Activated T-cell treated with anti-CD3 and anti-CD28 coated beads, Interleukin-2, amount 50 U/mL, for 4 hours (primary cell): ENCODE results near the gene SLC50A1. TPM values are rescaled to one million over a fixed set of nuclear protein-coding genes. Genes with fewer than 3 reads are reported as not detected.
"Not testable (repeated sequence)": the region's sequence is repeated elsewhere in the genome, so short reads cannot be mapped to it uniquely, and the experiment has no call there.

Experiments used
- ATAC-seq, 2 donors: fragments of 200-7000 bp; cut with Tn5 transposase; one replicate each; pipeline ENCODE4 v1.10.0; 2021
- DNase-seq: peaks from one replicate; pipeline ENCODE4 v3.0.0-alpha.2; 2020
- H3K27me3 Mint-ChIP-seq: one replicate; pipeline ENCODE4 v1.8.0; 2021; ENCODE audit warnings: low read depth, mixed read lengths
- H3K36me3 Mint-ChIP-seq: one replicate; pipeline ENCODE4 v1.8.0; 2022; ENCODE audit warnings: mixed read lengths; ENCODE audit not compliant: insufficient read depth
- H3K4me1 Mint-ChIP-seq: one replicate; pipeline ENCODE4 v1.8.0; 2021; ENCODE audit warnings: low read depth, mixed read lengths
- H3K4me3 Mint-ChIP-seq: one replicate; pipeline ENCODE4 v1.8.0; 2021; ENCODE audit warnings: mild to moderate bottlenecking, moderate library complexity, mixed read lengths
- H3K9me3 Mint-ChIP-seq: one replicate; pipeline ENCODE4 v1.8.0; 2021; ENCODE audit warnings: mixed read lengths
- total RNA-seq, 3 donors: library from RNA; stranded (reverse); gene quantifications; one replicate each; pipeline ENCODE4 v1.2.1, GENCODE V29; 2021

Gene SLC50A1
- total RNA-seq, 3 donors from 2014 or later: 29.1 to 36.0 (median 33.5) TPM

GRCh38 chr1:155107309-155108264 is 28.1 kb upstream of the SLC50A1 start:
- H3K4me1 Mint-ChIP-seq: no peaks in the 10 kb centered on the region
- H3K36me3 Mint-ChIP-seq: no peaks in the 10 kb centered on the region
- H3K9me3 Mint-ChIP-seq: no peaks in the 10 kb centered on the region
- H3K4me3 Mint-ChIP-seq: no peak overlapping the region
- ATAC-seq (no peak), DNase-seq (no peak)
- no peaks in the 10 kb centered on the region for H3K27me3 Mint-ChIP-seq

GRCh38 chr1:155108296-155108695 is 27.4 kb upstream of the SLC50A1 start:
- no peaks in the 10 kb centered on the region for H3K4me1 Mint-ChIP-seq
- H3K4me3 Mint-ChIP-seq: no peak overlapping the region
- H3K36me3 Mint-ChIP-seq: no peaks in the 10 kb centered on the region
- no peaks in the 10 kb centered on the region for H3K9me3 Mint-ChIP-seq
- ATAC-seq (no peak), DNase-seq (no peak)
- no peaks in the 10 kb centered on the region for H3K27me3 Mint-ChIP-seq

- H3K27me3 Mint-ChIP-seq: no peaks in the 10 kb centered on the region
- H3K9me3 Mint-ChIP-seq: no peaks in the 10 kb centered on the region
- H3K4me1 Mint-ChIP-seq: no peaks in the 10 kb centered on the region
- no peak overlapping the region for H3K4me3 Mint-ChIP-seq
- ATAC-seq: no peak
- no peaks in the 10 kb centered on the region for H3K36me3 Mint-ChIP-seq
- DNase-seq: no peak
Observed at GRCh38 chr1:155110381-155110780, 25.3 kb upstream of the SLC50A1 start.

GRCh38 chr1:155110826-155111225 is 24.8 kb upstream of the SLC50A1 start:
- no peaks in the 10 kb centered on the region for H3K36me3 Mint-ChIP-seq
- H3K4me1 Mint-ChIP-seq: no peaks in the 10 kb centered on the region
- no peak overlapping the region for H3K4me3 Mint-ChIP-seq
- DNase-seq: no peak
- no peak for ATAC-seq
- no peaks in the 10 kb centered on the region for H3K9me3 Mint-ChIP-seq
- no peaks in the 10 kb centered on the region for H3K27me3 Mint-ChIP-seq

- H3K4me1 Mint-ChIP-seq: no peaks in the 10 kb centered on the region
- no peaks in the 10 kb centered on the region for H3K36me3 Mint-ChIP-seq
- no peaks in the 10 kb centered on the region for H3K9me3 Mint-ChIP-seq
- DNase-seq: no peak
- H3K4me3 Mint-ChIP-seq: no peak overlapping the region
- H3K27me3 Mint-ChIP-seq: peaks cover 2% of the 10 kb centered on the region
- no peak for ATAC-seq
Observed at GRCh38 chr1:155113450-155113980, 22.1 kb upstream of the SLC50A1 start.

GRCh38 chr1:155116113-155116764 is 19.4 kb upstream of the SLC50A1 start:
- Mint-ChIP-seq H3K9me3 (no peaks in the 10 kb centered on the region), H3K36me3 (no peaks in the 10 kb centered on the region), H3K4me1 (no peaks in the 10 kb centered on the region), H3K4me3 (no peak overlapping the region), H3K27me3 (peaks cover 4% of the 10 kb centered on the region)
- DNase-seq (no peak), ATAC-seq (no peak)

- Mint-ChIP-seq H3K4me1 (no peaks in the 10 kb centered on the region), H3K9me3 (no peaks in the 10 kb centered on the region), H3K4me3 (no peak overlapping the region), H3K27me3 (peaks cover 5% of the 10 kb centered on the region), H3K36me3 (no peaks in the 10 kb centered on the region)
- DNase-seq (no peak), ATAC-seq (no peak)
Observed at GRCh38 chr1:155117610-155118009, 18.0 kb upstream of the SLC50A1 start.

- H3K9me3 Mint-ChIP-seq, H3K4me1 Mint-ChIP-seq, H3K4me3 Mint-ChIP-seq, H3K27me3 Mint-ChIP-seq, DNase-seq, H3K36me3 Mint-ChIP-seq, ATAC-seq: not testable (repeated sequence)
Observed at GRCh38 chr1:155118090-155118489, 17.6 kb upstream of the SLC50A1 start.

- DNase-seq (no peak), ATAC-seq (no peak)
- no peaks in the 10 kb centered on the region for H3K4me1 Mint-ChIP-seq
- no peaks in the 10 kb centered on the region for H3K9me3 Mint-ChIP-seq
- H3K4me3 Mint-ChIP-seq: no peak overlapping the region
- peaks cover 5% of the 10 kb centered on the region for H3K27me3 Mint-ChIP-seq
- no peaks in the 10 kb centered on the region for H3K36me3 Mint-ChIP-seq
Observed at GRCh38 chr1:155120253-155120652, 15.4 kb upstream of the SLC50A1 start.

- Mint-ChIP-seq H3K36me3 (no peaks in the 10 kb centered on the region), H3K9me3 (no peaks in the 10 kb centered on the region), H3K4me3 (no peak overlapping the region), H3K4me1 (no peaks in the 10 kb centered on the region), H3K27me3 (peaks cover 7% of the 10 kb centered on the region)
- ATAC-seq: no peak
- no peak for DNase-seq
Observed at GRCh38 chr1:155121249-155121648, 14.4 kb upstream of the SLC50A1 start.

GRCh38 chr1:155122308-155122707 is 13.3 kb upstream of the SLC50A1 start:
- Mint-ChIP-seq H3K36me3 (no peaks in the 10 kb centered on the region), H3K4me1 (peaks cover 7% of the 10 kb centered on the region), H3K27me3 (peaks cover 11% of the 10 kb centered on the region), H3K9me3 (no peaks in the 10 kb centered on the region), H3K4me3 (no peak overlapping the region)
- ATAC-seq (no peak), DNase-seq (no peak)

- Mint-ChIP-seq H3K4me3 (no peak overlapping the region), H3K36me3 (no peaks in the 10 kb centered on the region), H3K27me3 (peaks cover 16% of the 10 kb centered on the region), H3K9me3 (no peaks in the 10 kb centered on the region), H3K4me1 (peaks cover 18% of the 10 kb centered on the region)
- DNase-seq (no peak), ATAC-seq (no peak)
Observed at GRCh38 chr1:155123801-155124200, 11.9 kb upstream of the SLC50A1 start.

- DNase-seq (no peak), ATAC-seq (no peak)
- peaks cover 17% of the 10 kb centered on the region for H3K27me3 Mint-ChIP-seq
- H3K4me3 Mint-ChIP-seq: no peak overlapping the region
- no peaks in the 10 kb centered on the region for H3K36me3 Mint-ChIP-seq
- H3K4me1 Mint-ChIP-seq: peaks cover 28% of the 10 kb centered on the region
- no peaks in the 10 kb centered on the region for H3K9me3 Mint-ChIP-seq
Observed at GRCh38 chr1:155124503-155125463, 10.9 kb upstream of the SLC50A1 start.

- no peak for ATAC-seq
- no peaks in the 10 kb centered on the region for H3K9me3 Mint-ChIP-seq
- H3K4me3 Mint-ChIP-seq: no peak overlapping the region
- peaks cover 33% of the 10 kb centered on the region for H3K4me1 Mint-ChIP-seq
- peaks cover 17% of the 10 kb centered on the region for H3K27me3 Mint-ChIP-seq
- H3K36me3 Mint-ChIP-seq: no peaks in the 10 kb centered on the region
- no peak for DNase-seq
Observed at GRCh38 chr1:155125511-155125945, 10.1 kb upstream of the SLC50A1 start.
